Measurements from ENCODE around the gene RAPGEF3.

GRCh38 chr12:47725893-47726292, 32.8 kb downstream of the RAPGEF3 start:
- TF ChIP-seq EZH2 (IDR thresholded peaks at IDR 0.05; ENCODE audit: borderline replicate concordance, insufficient read depth, low read depth, low read length, poor library complexity, severe bottlenecking): no peak
- no peak for TF ChIP-seq CTCF (IDR thresholded peaks at IDR 0.05)
